Measurements from ENCODE around the gene ERAL1.

DNA sequence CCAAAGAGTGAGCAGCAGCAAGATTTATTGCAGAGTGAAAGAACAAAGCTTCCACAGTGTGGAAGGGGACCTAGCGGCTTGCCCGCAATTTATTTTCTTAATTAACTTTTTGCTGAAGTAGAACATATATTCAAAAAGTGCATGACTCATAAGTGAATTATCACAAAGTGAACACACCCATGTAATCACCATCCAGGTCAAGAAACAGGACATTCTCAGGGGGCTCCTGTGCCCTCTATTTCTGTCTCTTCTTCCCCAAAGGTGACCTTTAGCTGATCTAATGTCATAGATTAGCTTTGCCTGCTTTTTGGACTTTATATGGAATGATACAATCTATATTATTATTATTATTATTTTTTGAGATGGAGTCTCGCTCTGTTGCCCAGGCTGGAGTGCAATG lies 19.9 kb downstream of the ERAL1 start:
- TF ChIP-seq POLR2AphosphoS5 (IDR thresholded peaks at IDR 0.05; ENCODE audit: low read depth, low read length), result no peak
- TF ChIP-seq, protein P1, sequence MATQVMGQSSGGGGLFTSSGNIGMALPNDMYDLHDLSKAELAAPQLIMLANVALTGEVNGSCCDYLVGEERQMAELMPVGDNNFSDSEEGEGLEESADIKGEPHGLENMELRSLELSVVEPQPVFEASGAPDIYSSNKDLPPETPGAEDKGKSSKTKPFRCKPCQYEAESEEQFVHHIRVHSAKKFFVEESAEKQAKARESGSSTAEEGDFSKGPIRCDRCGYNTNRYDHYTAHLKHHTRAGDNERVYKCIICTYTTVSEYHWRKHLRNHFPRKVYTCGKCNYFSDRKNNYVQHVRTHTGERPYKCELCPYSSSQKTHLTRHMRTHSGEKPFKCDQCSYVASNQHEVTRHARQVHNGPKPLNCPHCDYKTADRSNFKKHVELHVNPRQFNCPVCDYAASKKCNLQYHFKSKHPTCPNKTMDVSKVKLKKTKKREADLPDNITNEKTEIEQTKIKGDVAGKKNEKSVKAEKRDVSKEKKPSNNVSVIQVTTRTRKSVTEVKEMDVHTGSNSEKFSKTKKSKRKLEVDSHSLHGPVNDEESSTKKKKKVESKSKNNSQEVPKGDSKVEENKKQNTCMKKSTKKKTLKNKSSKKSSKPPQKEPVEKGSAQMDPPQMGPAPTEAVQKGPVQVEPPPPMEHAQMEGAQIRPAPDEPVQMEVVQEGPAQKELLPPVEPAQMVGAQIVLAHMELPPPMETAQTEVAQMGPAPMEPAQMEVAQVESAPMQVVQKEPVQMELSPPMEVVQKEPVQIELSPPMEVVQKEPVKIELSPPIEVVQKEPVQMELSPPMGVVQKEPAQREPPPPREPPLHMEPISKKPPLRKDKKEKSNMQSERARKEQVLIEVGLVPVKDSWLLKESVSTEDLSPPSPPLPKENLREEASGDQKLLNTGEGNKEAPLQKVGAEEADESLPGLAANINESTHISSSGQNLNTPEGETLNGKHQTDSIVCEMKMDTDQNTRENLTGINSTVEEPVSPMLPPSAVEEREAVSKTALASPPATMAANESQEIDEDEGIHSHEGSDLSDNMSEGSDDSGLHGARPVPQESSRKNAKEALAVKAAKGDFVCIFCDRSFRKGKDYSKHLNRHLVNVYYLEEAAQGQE (IDR thresholded peaks at IDR 0.05; ENCODE audit: insufficient read depth in 1 of 2, low read depth in 2 of 2, low read length in 2 of 2), result no peak
